ENCODE data around the gene LCN12. TPM values are rescaled to one million over a fixed set of nuclear protein-coding genes. Genes with fewer than 3 reads are reported as not detected.

The LCN12 gene
- polyA plus RNA-seq, 3 donors, result 0.29 TPM; not detected in 2

- Histone ChIP-seq H3K27ac (ENCODE audit: low read depth in 1 of 2, low read length in 2 of 2) (no peak overlapping the region), H3K79me2 (ENCODE audit: insufficient read depth, low read length) (no peaks in the 10 kb centered on the region), H3K36me3 (replicated peaks in 1 of 2; ENCODE audit: control insufficient read depth in 1 of 2, insufficient read depth in 2 of 2, low read length in 2 of 2) (no peaks in the 10 kb centered on the region), H4K20me1 (ENCODE audit: insufficient read depth, low read length) (no peaks in the 10 kb centered on the region), H3K4me2 (replicated peaks; ENCODE audit: extremely low read depth, low read length, poor library complexity, severe bottlenecking) (no peak overlapping the region), H2AFZ (ENCODE audit: insufficient read depth, low read depth, low read length, poor library complexity, severe bottlenecking) (no peak overlapping the region), H3K4me3 (replicated peaks in 1 of 3; ENCODE audit: low read depth in 2 of 3, low read length in 3 of 3) (no peak overlapping the region), H3K9me3 (replicated peaks in 1 of 2; ENCODE audit: control insufficient read depth in 1 of 2, insufficient read depth in 1 of 2, low read length in 2 of 2) (no peaks in the 10 kb centered on the region), H3K9ac (ENCODE audit: insufficient read depth, low read length, poor library complexity, severe bottlenecking) (no peak overlapping the region), H3K27me3 (ENCODE audit: control insufficient read depth in 2 of 2, insufficient read depth in 2 of 2, low read length in 2 of 2) (no peaks in the 10 kb centered on the region), H3K4me1 (ENCODE audit: control insufficient read depth in 1 of 2, insufficient read depth in 2 of 2, low read length in 2 of 2) (no peaks in the 10 kb centered on the region)
- Mint-ChIP-seq H3K4me1 (no peaks in the 10 kb centered on the region), H3K27me3 (ENCODE audit: low read depth in 3 of 3) (peaks cover 0 to 8% (median 2%) of the 10 kb centered on the region in 3 donors), H3K36me3 (no peaks in the 10 kb centered on the region), H3K9me3 (peaks cover 0 to 5% (median 3%) of the 10 kb centered on the region in 7 donors), H3K4me3 (no peak overlapping the region), H3K27ac (no peak overlapping the region)
- DNase-seq, result no peak
- TF ChIP-seq CTCF (IDR thresholded peaks at IDR 0.05), result no peak
- 100% methylated on average over 1 of the region's 1 CpG for WGBS (ENCODE audit: insufficient coverage)
- intact Hi-C loops (cut with micrococcal nuclease), result no loop called here
These were observed 5.4 kb downstream of the LCN12 start for GRCh38 chr9:136957461-136957860.

- H3K4me1 ChIP-seq (ENCODE audit: control insufficient read depth in 1 of 2, insufficient read depth in 2 of 2, low read length in 2 of 2), result no peaks in the 10 kb centered on the region
- no peak overlapping the region for H2AFZ ChIP-seq (ENCODE audit: insufficient read depth, low read depth, low read length, poor library complexity, severe bottlenecking)
- intact Hi-C loops (cut with micrococcal nuclease), result no loop called here
- no peaks in the 10 kb centered on the region for H3K36me3 ChIP-seq (replicated peaks in 1 of 2; ENCODE audit: control insufficient read depth in 1 of 2, insufficient read depth in 2 of 2, low read length in 2 of 2)
- H3K27ac ChIP-seq (ENCODE audit: low read depth in 1 of 2, low read length in 2 of 2), result no peak overlapping the region
- H3K4me3 ChIP-seq (replicated peaks in 1 of 3; ENCODE audit: low read depth in 2 of 3, low read length in 3 of 3), result no peak overlapping the region
- H3K79me2 ChIP-seq (ENCODE audit: insufficient read depth, low read length), result no peaks in the 10 kb centered on the region
- no peaks in the 10 kb centered on the region for H3K27me3 ChIP-seq (ENCODE audit: control insufficient read depth in 2 of 2, insufficient read depth in 2 of 2, low read length in 2 of 2)
- WGBS (ENCODE audit: insufficient coverage), result 88% methylated on average over 4 of the region's 6 CpGs
- Mint-ChIP-seq H3K36me3 (no peaks in the 10 kb centered on the region), H3K27me3 (ENCODE audit: low read depth in 3 of 3) (peaks cover 0 to 8% (median 2%) of the 10 kb centered on the region in 3 donors), H3K9me3 (peaks cover 0 to 5% (median 3%) of the 10 kb centered on the region in 7 donors), H3K27ac (no peak overlapping the region), H3K4me1 (no peaks in the 10 kb centered on the region), H3K4me3 (no peak overlapping the region)
- no peak overlapping the region for H3K9ac ChIP-seq (ENCODE audit: insufficient read depth, low read length, poor library complexity, severe bottlenecking)
- H3K4me2 ChIP-seq (replicated peaks; ENCODE audit: extremely low read depth, low read length, poor library complexity, severe bottlenecking), result no peak overlapping the region
- DNase-seq, result no peak
- H3K9me3 ChIP-seq (replicated peaks in 1 of 2; ENCODE audit: control insufficient read depth in 1 of 2, insufficient read depth in 1 of 2, low read length in 2 of 2), result no peaks in the 10 kb centered on the region
- H4K20me1 ChIP-seq (ENCODE audit: insufficient read depth, low read length), result no peaks in the 10 kb centered on the region
- no peak for TF ChIP-seq CTCF (IDR thresholded peaks at IDR 0.05)
These were observed 5.8 kb downstream of the LCN12 start for GRCh38 chr9:136957901-136958300.
